Smooth muscle cell (in vitro differentiated cells): ENCODE measurements around the gene AMH. TPM values are rescaled to one million over a fixed set of nuclear protein-coding genes. Genes with fewer than 3 reads are reported as not detected.

Experiments used
- DNase-seq: peaks from one replicate; lab custom pipeline; 2025; ENCODE audit not compliant: unreplicated experiment; lab: John Stamatoyannopoulos, UW
- H2AFZ ChIP-seq: fragments of 200-600 bp; sonication (generic); 2 replicates; pipeline ENCODE4 v1.6.0; 2016; ENCODE audit warnings: antibody characterized with exemption, low read depth, mild to moderate bottlenecking
- H3F3A ChIP-seq: fragments of 200-600 bp; sonication (generic); 2 replicates; pipeline ENCODE4 v1.6.0; 2017; ENCODE audit warnings: antibody characterized with exemption, low read depth
- H3K27ac ChIP-seq: fragments of 200-600 bp; sonication (generic); 2 replicates; pipeline ENCODE4 v1.5.1; 2016; ENCODE audit warnings: low read depth, mild to moderate bottlenecking
- H3K27me3 ChIP-seq: fragments of 200-600 bp; sonication (generic); 2 replicates; pipeline ENCODE4 v1.6.1; 2016; ENCODE audit warnings: low read depth, mild to moderate bottlenecking
- H3K36me3 ChIP-seq: fragments of 200-600 bp; sonication (generic); 2 replicates; pipeline ENCODE4 v1.5.1; 2016; ENCODE audit warnings: low read depth
- H3K4me1 ChIP-seq: fragments of 200-600 bp; sonication (generic); 2 replicates; pipeline ENCODE4 v1.5.1; 2016; ENCODE audit warnings: low read depth
- H3K4me2 ChIP-seq: fragments of 200-600 bp; sonication (generic); 2 replicates; pipeline ENCODE4 v1.6.0; 2016; ENCODE audit warnings: mild to moderate bottlenecking
- H3K4me3 ChIP-seq: fragments of 200-600 bp; sonication (generic); 2 replicates; pipeline ENCODE4 v1.5.1; 2016; ENCODE audit warnings: mild to moderate bottlenecking
- H3K79me2 ChIP-seq: fragments of 200-600 bp; sonication (generic); 2 replicates; pipeline ENCODE4 v1.6.0; 2016; ENCODE audit warnings: low read depth, mild to moderate bottlenecking
- H3K9ac ChIP-seq: fragments of 200-600 bp; sonication (generic); 2 replicates; pipeline ENCODE4 v1.6.0; 2016; ENCODE audit warnings: low read depth
- H3K9me3 ChIP-seq: fragments of 200-600 bp; sonication (generic); replicated peaks from 2 replicates; pipeline ENCODE4 v1.5.1; 2016; ENCODE audit warnings: low read depth
- H4K20me1 ChIP-seq: fragments of 200-600 bp; sonication (generic); 2 replicates; pipeline ENCODE4 v1.6.0; 2016; ENCODE audit warnings: low read depth
- CTCF ChIP-seq: fragments of 200-600 bp; sonication (generic); IDR thresholded peaks from 2 replicates; pipeline ENCODE4 v1.5.1; 2017; ENCODE audit warnings: borderline replicate concordance, mild to moderate bottlenecking, antibody characterized with exemption; ENCODE audit not compliant: insufficient read depth, poor library complexity, severe bottlenecking
- WGBS: methylation state at CpG from one replicate; pipeline ENCODE4 v1.1.7; 2016; ENCODE audit warnings: low lambda C conversion rate; 5-methylcytosine and 5-hydroxymethylcytosine counted together
- polyA plus RNA-seq: library from polyadenylated mRNA; unstranded; fragments of >200 nt; fragmentation: Nextera tagmentation; extraction: Ambion mirVana; gene quantifications from 2 replicates; pipeline ENCODE4 v1.2.1, GENCODE V29; 2016
- total RNA-seq: library from RNA; depleted of rRNA; stranded (reverse); fragments of >200 nt; gene quantifications from 2 replicates; pipeline ENCODE4 v1.2.3, GENCODE V29; 2014

Gene AMH
- total and polyA plus RNA-seq, 2 experiments from 2014 or later, result 2.9 to 12.6 TPM

DNA sequence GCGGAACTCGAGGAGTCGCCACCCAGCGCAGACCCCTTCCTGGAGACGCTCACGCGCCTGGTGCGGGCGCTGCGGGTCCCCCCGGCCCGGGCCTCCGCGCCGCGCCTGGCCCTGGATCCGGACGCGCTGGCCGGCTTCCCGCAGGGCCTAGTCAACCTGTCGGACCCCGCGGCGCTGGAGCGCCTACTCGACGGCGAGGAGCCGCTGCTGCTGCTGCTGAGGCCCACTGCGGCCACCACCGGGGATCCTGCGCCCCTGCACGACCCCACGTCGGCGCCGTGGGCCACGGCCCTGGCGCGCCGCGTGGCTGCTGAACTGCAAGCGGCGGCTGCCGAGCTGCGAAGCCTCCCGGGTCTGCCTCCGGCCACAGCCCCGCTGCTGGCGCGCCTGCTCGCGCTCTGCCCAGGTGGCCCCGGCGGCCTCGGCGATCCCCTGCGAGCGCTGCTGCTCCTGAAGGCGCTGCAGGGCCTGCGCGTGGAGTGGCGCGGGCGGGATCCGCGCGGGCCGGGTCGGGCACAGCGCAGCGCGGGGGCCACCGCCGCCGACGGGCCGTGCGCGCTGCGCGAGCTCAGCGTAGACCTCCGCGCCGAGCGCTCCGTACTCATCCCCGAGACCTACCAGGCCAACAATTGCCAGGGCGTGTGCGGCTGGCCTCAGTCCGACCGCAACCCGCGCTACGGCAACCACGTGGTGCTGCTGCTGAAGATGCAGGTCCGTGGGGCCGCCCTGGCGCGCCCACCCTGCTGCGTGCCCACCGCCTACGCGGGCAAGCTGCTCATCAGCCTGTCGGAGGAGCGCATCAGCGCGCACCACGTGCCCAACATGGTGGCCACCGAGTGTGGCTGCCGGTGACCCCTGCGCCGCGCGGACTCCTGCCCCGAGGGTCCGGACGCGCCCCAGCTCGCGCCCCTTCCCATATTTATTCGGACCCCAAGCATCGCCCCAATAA, 2.3 kb downstream of the AMH start:
- Histone ChIP-seq H3K9ac (no peak overlapping the region), H3F3A (no peaks in the 10 kb centered on the region), H3K36me3 (no peaks in the 10 kb centered on the region), H3K4me1 (peaks cover 7% of the 10 kb centered on the region), H3K4me2 (no peak overlapping the region), H3K27ac (no peak overlapping the region), H3K9me3 (no peaks in the 10 kb centered on the region), H2AFZ (no peak overlapping the region), H3K27me3 (peaks cover 22% of the 10 kb centered on the region), H4K20me1 (peaks cover 40% of the 10 kb centered on the region), H3K4me3 (no peak overlapping the region), H3K79me2 (no peaks in the 10 kb centered on the region)
- DNase-seq, result no peak
- 99% methylated on average over 99 of the region's 125 CpGs for WGBS
- TF ChIP-seq CTCF, result no peak

DNA sequence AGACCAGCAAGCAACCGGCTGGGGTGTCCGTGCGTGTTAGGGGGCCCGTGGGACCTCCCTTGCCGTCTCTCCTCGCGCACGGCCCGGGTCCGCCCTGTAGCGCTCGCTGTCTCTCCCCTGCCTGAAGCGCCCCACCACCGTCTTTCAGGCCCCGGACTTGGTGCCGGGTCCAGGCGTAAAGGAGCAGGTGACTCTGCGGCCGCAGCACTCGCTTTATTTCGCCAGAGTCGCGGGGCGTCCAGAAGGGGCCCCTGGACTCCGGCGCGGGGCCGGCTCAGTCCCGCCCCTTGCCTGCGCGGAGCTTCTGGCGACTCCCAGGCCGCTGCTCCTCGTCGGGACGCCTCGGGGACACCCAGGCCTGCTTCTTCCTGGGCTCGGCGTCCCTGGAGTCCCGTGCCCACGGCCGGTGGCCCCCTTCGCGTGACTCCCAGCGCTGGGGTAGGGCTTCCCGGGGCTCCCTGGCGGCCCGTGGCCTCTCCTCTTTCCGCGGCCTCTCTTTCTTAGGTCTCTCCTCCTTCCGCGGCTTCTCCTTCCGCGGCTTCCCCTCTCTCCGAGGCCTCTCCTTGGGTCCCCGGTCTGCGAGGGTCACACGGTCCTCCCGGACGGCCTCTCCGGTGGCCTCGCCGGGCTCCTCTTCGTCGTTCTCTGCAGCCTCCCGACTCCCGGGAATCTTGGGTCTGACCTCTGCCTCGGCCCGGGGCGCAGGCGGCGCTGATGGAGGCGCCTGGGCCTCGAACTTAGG, 3.1 kb downstream of the AMH start:
- peaks cover 22% of the 10 kb centered on the region for H3K27me3 ChIP-seq
- no peaks in the 10 kb centered on the region for H3F3A ChIP-seq
- no peak overlapping the region for H3K4me3 ChIP-seq
- H3K4me1 ChIP-seq, result peaks cover 7% of the 10 kb centered on the region
- H2AFZ ChIP-seq, result no peak overlapping the region
- no peak for DNase-seq
- no peaks in the 10 kb centered on the region for H3K36me3 ChIP-seq
- 92% methylated on average over 68 of the region's 74 CpGs for WGBS
- H3K9me3 ChIP-seq, result no peaks in the 10 kb centered on the region
- no peaks in the 10 kb centered on the region for H3K79me2 ChIP-seq
- H4K20me1 ChIP-seq, result peaks cover 31% of the 10 kb centered on the region
- no peak overlapping the region for H3K27ac ChIP-seq
- no peak overlapping the region for H3K9ac ChIP-seq
- no peak overlapping the region for H3K4me2 ChIP-seq
- TF ChIP-seq CTCF, result no peak

DNA sequence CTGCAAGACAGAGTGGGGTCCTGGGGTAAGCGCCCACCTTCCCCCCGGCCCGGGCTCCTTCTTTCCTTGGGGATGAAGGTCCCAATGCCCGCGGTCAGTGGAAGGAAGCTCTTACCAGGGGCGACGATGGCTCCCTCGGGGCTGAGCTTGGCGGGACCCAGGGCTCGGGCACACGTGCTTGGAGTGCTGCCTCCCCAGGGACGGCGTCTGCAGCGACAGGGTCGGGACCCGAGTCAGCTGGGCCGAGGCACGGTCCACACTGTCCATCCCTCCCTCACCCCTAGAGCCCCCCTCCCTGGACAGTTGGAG, 3.6 kb downstream of the AMH start:
- H4K20me1 ChIP-seq, result peaks cover 26% of the 10 kb centered on the region
- no peaks in the 10 kb centered on the region for H3K36me3 ChIP-seq
- DNase-seq, result no peak
- H3K4me1 ChIP-seq, result peaks cover 7% of the 10 kb centered on the region
- H3K9me3 ChIP-seq, result no peaks in the 10 kb centered on the region
- no peaks in the 10 kb centered on the region for H3F3A ChIP-seq
- H3K4me2 ChIP-seq, result peak overlapping the region; percentile 73
- H3K4me3 ChIP-seq, result no peak overlapping the region
- TF ChIP-seq CTCF, result no peak
- peaks cover 22% of the 10 kb centered on the region for H3K27me3 ChIP-seq
- WGBS, result 64% methylated on average over 16 of the region's 18 CpGs
- no peak overlapping the region for H3K27ac ChIP-seq
- H3K9ac ChIP-seq, result no peak overlapping the region
- no peak overlapping the region for H2AFZ ChIP-seq
- H3K79me2 ChIP-seq, result no peaks in the 10 kb centered on the region
